MCF 10A (cell line): ENCODE measurements around the gene SCLT1. TPM values are rescaled to one million over a fixed set of nuclear protein-coding genes. Genes with fewer than 3 reads are reported as not detected.

Source experiments
- BruUV-seq: library from RNA; stranded (reverse); fragments of 400-500 nt; replicated peaks from 2 replicates; lab custom pipeline; 2021; lab: Mats Ljungman, UMichigan
- CTCF ChIA-PET: fragments of 300-600 bp; sonication (Branson Sonifier 250); formaldehyde crosslinking; extraction: SDS; loops from one replicate; lab custom pipeline; 2021; ENCODE audit warnings: antibody characterized with exemption, inconsistent platforms; lab: Yijun Ruan, JAX
- POLR2A ChIA-PET: fragments of 300-600, 350-650 bp; sonication (Branson Sonifier 250); formaldehyde crosslinking; extraction: SDS; loops from one replicate; lab custom pipeline; 2020; ENCODE audit warnings: antibody characterized with exemption, inconsistent platforms; lab: Yijun Ruan, JAX
- DNase-seq: peaks from one replicate; pipeline ENCODE4 v3.0.0-alpha.2; 2018; ENCODE audit not compliant: unreplicated experiment
- H3K27ac Mint-ChIP-seq: one replicate; pipeline ENCODE4 v1.8.0; 2022; ENCODE audit warnings: mild to moderate bottlenecking, low read depth, mixed read lengths; ENCODE audit not compliant: unreplicated experiment
- H3K27me3 Mint-ChIP-seq: one replicate; pipeline ENCODE4 v1.8.0; 2022; ENCODE audit warnings: mixed read lengths; ENCODE audit not compliant: insufficient read depth, unreplicated experiment
- H3K36me3 Mint-ChIP-seq: one replicate; pipeline ENCODE4 v1.8.0; 2022; ENCODE audit warnings: mild to moderate bottlenecking, moderate library complexity, mixed read lengths; ENCODE audit not compliant: insufficient read depth, unreplicated experiment
- H3K4me1 Mint-ChIP-seq: one replicate; pipeline ENCODE4 v1.8.0; 2022; ENCODE audit warnings: mixed read lengths; ENCODE audit not compliant: insufficient read depth, unreplicated experiment
- H3K4me3 Mint-ChIP-seq: one replicate; pipeline ENCODE4 v1.8.0; 2022; ENCODE audit warnings: mild to moderate bottlenecking, moderate library complexity, mixed read lengths; ENCODE audit not compliant: unreplicated experiment
- H3K9me3 Mint-ChIP-seq: one replicate; pipeline ENCODE4 v1.8.0; 2022; ENCODE audit warnings: mixed read lengths; ENCODE audit not compliant: unreplicated experiment
- CTCF ChIP-seq: fragments of 200-600 bp; IDR thresholded peaks from one replicate; pipeline ENCODE4 v1.8.0; 2022; ENCODE audit warnings: antibody characterized with exemption, mild to moderate bottlenecking; ENCODE audit not compliant: unreplicated experiment
- intact Hi-C: fragments of 100-400 bp; cut with micrococcal nuclease; formaldehyde crosslinking; loops from 2 replicates; pipeline ENCODE4 v1.14.1; 2022
- total RNA-seq: library from RNA; stranded (reverse); gene quantifications from 2 replicates; pipeline ENCODE4 v1.2.3, GENCODE V29; 2022

Gene SCLT1
- total RNA-seq, 1 experiment from 2014 or later: 20.7 TPM

- ChIA-PET CTCF (no interaction called here), POLR2A (no interaction called here)
- intact Hi-C loops: no loop called here
- Mint-ChIP-seq H3K36me3 (peaks cover 5% of the 10 kb centered on the region), H3K9me3 (peaks cover 10% of the 10 kb centered on the region), H3K27me3 (no peaks in the 10 kb centered on the region), H3K4me3 (no peak overlapping the region), H3K27ac (no peak overlapping the region), H3K4me1 (no peaks in the 10 kb centered on the region)
- BruUV-seq: no TSS peak
- TF ChIP-seq CTCF: no peak
- no peak for DNase-seq
These were observed 175.6 kb downstream of the SCLT1 start for GRCh38 chr4:128917781-128918180.

- H3K27ac Mint-ChIP-seq: no peak overlapping the region
- DNase-seq: no peak
- H3K27me3 Mint-ChIP-seq: no peaks in the 10 kb centered on the region
- peaks cover 5% of the 10 kb centered on the region for H3K36me3 Mint-ChIP-seq
- TF ChIP-seq CTCF: no peak
- ChIA-PET CTCF (no interaction called here), POLR2A (interaction anchor here (0.6 kb wide), 1 partner anchor 176 kb away, joined by 6 read pairs; no protein-coding TSS in a partner anchor)
- intact Hi-C loops: no loop called here
- BruUV-seq: no TSS peak
- no peak overlapping the region for H3K4me3 Mint-ChIP-seq
- H3K4me1 Mint-ChIP-seq: no peaks in the 10 kb centered on the region
- H3K9me3 Mint-ChIP-seq: peaks cover 10% of the 10 kb centered on the region
These were observed 176.5 kb downstream of the SCLT1 start for GRCh38 chr4:128916832-128917231.

GRCh38 chr4:128915544-128915943 lies 177.8 kb downstream of the SCLT1 start:
- Mint-ChIP-seq H3K27me3 (no peaks in the 10 kb centered on the region), H3K36me3 (no peaks in the 10 kb centered on the region), H3K4me3 (no peak overlapping the region), H3K4me1 (no peaks in the 10 kb centered on the region), H3K27ac (no peak overlapping the region), H3K9me3 (no peaks in the 10 kb centered on the region)
- no TSS peak for BruUV-seq
- ChIA-PET POLR2A (no interaction called here), CTCF (interaction anchor here (0.8 kb wide), 1 partner anchor 9 kb away, joined by 3 read pairs; no protein-coding TSS in a partner anchor)
- TF ChIP-seq CTCF: no peak
- intact Hi-C loops: no loop called here
- no peak for DNase-seq

GRCh38 chr4:128913228-128913627 lies 180.1 kb downstream of the SCLT1 start:
- Mint-ChIP-seq H3K27ac (peak overlapping the region; percentile 44), H3K27me3 (no peaks in the 10 kb centered on the region), H3K4me1 (peaks cover 5% of the 10 kb centered on the region), H3K4me3 (no peak overlapping the region), H3K9me3 (no peaks in the 10 kb centered on the region), H3K36me3 (no peaks in the 10 kb centered on the region)
- BruUV-seq: no TSS peak
- no peak for DNase-seq
- POLR2A ChIA-PET: interaction anchor here (0.6 kb wide), 1 partner anchor 33 kb away, joined by 3 read pairs; no protein-coding TSS in a partner anchor
- TF ChIP-seq CTCF: no peak
- CTCF ChIA-PET: interaction anchor here (0.6 kb wide), 1 partner anchor 619 kb away, joined by 3 read pairs; no protein-coding TSS in a partner anchor
- intact Hi-C loops: no loop called here
